Kidney epithelial cell (primary cell): ENCODE measurements around the gene MAP4. TPM values are rescaled to one million over a fixed set of nuclear protein-coding genes. Genes with fewer than 3 reads are reported as not detected.

Source experiments
- DNase-seq: peaks from one replicate; pipeline ENCODE4 v3.0.0-alpha.2; 2010; ENCODE audit warnings: low read depth
- H3K27me3 ChIP-seq: 2 replicates; pipeline ENCODE4 v1.6.0; 2011; ENCODE audit warnings: low read length; ENCODE audit not compliant: control insufficient read depth, insufficient read depth
- H3K36me3 ChIP-seq: 2 replicates; pipeline ENCODE4 v1.5.1; 2011; ENCODE audit warnings: low read length; ENCODE audit not compliant: control insufficient read depth, insufficient read depth
- H3K4me3 ChIP-seq: 2 replicates; pipeline ENCODE4 v1.5.1; 2011; ENCODE audit warnings: low read depth, mild to moderate bottlenecking, control low read depth, low read length
- total RNA-seq: library from RNA; depleted of rRNA; stranded (reverse); fragments of >200 nt; gene quantifications from 2 replicates; pipeline ENCODE4 v1.2.3, GENCODE V29; 2015
- TF ChIP-seq, protein P1 (sequence below): IDR thresholded peaks from 2 replicates; pipeline ENCODE4 v1.5.1; 2011; ENCODE audit warnings: mild to moderate bottlenecking, moderate library complexity, low read length, control low read depth, inconsistent platforms; ENCODE audit not compliant: insufficient read depth, poor library complexity, severe bottlenecking

Gene MAP4
- total RNA-seq, 1 donor from 2014 or later, result 123 TPM

- H3K4me3 ChIP-seq, result no peak overlapping the region
- no peaks in the 10 kb centered on the region for H3K36me3 ChIP-seq
- DNase-seq, result no peak
- no peaks in the 10 kb centered on the region for H3K27me3 ChIP-seq
- TF ChIP-seq, protein P1, sequence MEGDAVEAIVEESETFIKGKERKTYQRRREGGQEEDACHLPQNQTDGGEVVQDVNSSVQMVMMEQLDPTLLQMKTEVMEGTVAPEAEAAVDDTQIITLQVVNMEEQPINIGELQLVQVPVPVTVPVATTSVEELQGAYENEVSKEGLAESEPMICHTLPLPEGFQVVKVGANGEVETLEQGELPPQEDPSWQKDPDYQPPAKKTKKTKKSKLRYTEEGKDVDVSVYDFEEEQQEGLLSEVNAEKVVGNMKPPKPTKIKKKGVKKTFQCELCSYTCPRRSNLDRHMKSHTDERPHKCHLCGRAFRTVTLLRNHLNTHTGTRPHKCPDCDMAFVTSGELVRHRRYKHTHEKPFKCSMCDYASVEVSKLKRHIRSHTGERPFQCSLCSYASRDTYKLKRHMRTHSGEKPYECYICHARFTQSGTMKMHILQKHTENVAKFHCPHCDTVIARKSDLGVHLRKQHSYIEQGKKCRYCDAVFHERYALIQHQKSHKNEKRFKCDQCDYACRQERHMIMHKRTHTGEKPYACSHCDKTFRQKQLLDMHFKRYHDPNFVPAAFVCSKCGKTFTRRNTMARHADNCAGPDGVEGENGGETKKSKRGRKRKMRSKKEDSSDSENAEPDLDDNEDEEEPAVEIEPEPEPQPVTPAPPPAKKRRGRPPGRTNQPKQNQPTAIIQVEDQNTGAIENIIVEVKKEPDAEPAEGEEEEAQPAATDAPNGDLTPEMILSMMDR, result no peak
Observed at GRCh38 chr3:47896736-47897135, 119.5 kb downstream of the MAP4 start.

DNA sequence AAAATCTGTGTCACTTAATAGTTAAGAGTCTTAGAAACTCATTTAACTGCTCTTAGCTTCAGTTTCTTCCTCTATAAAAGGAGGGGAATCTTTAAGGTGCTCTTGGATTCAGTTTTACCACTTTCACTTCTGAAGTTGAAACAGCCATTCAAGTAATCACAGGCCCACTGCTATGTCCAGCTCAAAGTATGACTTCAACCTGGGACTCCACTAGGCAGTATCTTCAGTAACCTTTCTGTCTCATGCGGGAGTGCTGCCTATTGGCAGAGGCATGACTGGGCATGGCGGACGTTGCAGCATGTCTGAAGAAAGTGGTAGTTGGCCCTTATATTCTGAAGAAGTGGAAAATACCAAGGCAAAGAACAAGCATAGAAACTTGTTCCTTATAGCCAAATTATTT, 121.0 kb downstream of the MAP4 start:
- TF ChIP-seq, protein P1, result no peak
- Histone ChIP-seq H3K36me3 (no peaks in the 10 kb centered on the region), H3K4me3 (no peak overlapping the region), H3K27me3 (no peaks in the 10 kb centered on the region)
- DNase-seq, result no peak

DNA sequence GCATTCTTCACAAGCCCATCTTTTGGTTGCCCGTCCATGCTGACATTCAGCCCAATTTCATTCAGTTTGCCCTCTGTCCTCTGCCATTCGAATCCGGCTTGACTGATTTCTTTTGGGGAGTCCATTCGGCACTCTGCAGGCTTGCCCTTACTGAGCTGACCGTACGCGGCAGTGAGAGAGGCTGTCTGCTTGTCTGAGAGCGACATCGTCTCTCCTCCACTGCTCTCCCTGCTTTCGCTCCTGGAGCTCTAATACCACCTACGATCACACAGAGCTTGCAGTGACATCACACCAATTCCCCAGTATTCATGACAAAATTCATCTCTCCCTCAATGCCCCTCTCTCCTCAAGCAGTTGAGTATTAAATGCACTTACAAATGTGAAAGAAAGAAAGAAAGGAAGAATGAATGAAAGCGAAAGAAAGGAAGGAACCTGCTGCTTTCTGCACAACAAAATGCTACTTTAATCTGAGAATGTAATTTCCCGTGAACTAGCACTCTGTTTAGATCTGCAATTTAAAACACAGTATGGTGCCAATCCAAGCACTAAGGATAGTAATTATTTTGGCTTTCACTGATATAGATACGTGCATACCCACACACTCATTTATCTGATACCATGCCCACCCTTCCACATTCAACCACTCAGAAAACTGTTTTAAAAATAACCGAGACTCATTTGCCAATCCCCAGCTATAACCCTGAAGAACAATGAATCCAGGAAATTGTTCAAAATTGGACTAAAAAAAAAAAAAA, 123.8 kb downstream of the MAP4 start:
- no peak for DNase-seq
- Histone ChIP-seq H3K36me3 (peaks cover 2% of the 10 kb centered on the region), H3K4me3 (no peak overlapping the region), H3K27me3 (no peaks in the 10 kb centered on the region)
- TF ChIP-seq, protein P1, result no peak

GRCh38 chr3:47891613-47892005, 124.6 kb downstream of the MAP4 start:
- DNase-seq, result no peak
- no peaks in the 10 kb centered on the region for H3K27me3 ChIP-seq
- TF ChIP-seq, protein P1, result no peak

DNA sequence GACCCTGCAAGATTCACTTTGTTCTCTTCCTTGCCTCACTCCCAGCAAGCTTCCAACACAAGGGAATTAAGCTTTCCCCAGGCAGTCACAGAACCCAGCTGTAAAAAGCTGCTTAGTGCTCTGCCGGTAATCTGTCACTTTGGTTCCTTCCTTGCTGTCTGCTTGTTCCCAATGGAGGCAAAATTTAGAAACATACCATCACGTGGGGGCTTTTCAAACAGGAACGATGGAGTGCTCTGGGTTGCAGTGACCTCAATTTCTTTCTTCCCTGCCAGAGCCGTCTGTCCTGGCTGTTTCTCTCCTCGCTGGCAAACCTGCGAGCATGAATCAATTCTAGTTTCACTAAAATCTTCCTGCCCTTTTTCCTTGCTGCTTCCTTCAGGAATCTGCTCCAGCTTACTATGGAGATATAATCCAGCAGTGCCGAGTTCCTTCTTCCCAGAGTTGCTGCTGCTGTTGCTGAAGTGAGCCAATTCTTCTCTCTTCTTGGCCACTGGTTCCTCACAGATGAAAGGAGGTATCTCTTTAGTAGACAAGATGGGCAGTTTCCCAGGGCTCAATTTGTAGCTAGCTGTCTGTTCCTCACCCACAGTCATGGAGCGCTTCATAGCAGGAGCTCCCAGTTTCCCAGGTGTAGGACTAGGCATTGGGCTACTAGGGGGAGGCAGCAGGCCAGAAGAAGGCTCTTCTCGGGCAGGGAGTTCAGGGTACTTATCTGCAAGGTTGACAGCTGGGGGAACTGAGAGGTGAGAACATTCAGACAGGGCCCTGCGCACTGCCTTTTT, 125.2 kb downstream of the MAP4 start:
- TF ChIP-seq, protein P1, result no peak
- Histone ChIP-seq H3K27me3 (no peaks in the 10 kb centered on the region), H3K36me3 (peaks cover 2% of the 10 kb centered on the region), H3K4me3 (no peak overlapping the region)
- DNase-seq, result no peak

More at GRCh38 chr3:47891613-47892005, 124.6 kb downstream of the MAP4 start:
- Histone ChIP-seq H3K36me3 (peaks cover 2% of the 10 kb centered on the region), H3K4me3 (no peak overlapping the region)
